ENCODE results near the gene MANEA.

The MANEA gene

GRCh38 chr6:95629551-95629950 lies 52.2 kb downstream of the MANEA start:
- no peak for TF ChIP-seq CTCF (IDR thresholded peaks at IDR 0.05; ENCODE audit: unreplicated experiment in 3 of 3)
- Mint-ChIP-seq H3K4me3 (no peak overlapping the region), H3K27ac (no peak overlapping the region), H3K9me3 (peaks cover 19% of the 10 kb centered on the region), H3K36me3 (ENCODE audit: low read depth) (no peaks in the 10 kb centered on the region), H3K27me3 (ENCODE audit: low read depth) (no peaks in the 10 kb centered on the region), H3K4me1 (no peaks in the 10 kb centered on the region)

- Mint-ChIP-seq H3K36me3 (ENCODE audit: low read depth) (no peaks in the 10 kb centered on the region), H3K9me3 (peaks cover 8% of the 10 kb centered on the region), H3K4me3 (no peak overlapping the region), H3K27ac (no peak overlapping the region), H3K27me3 (ENCODE audit: low read depth) (no peaks in the 10 kb centered on the region), H3K4me1 (no peaks in the 10 kb centered on the region)
- no peak for TF ChIP-seq CTCF (IDR thresholded peaks at IDR 0.05; ENCODE audit: unreplicated experiment in 3 of 3)
Measured at GRCh38 chr6:95636552-95637431, 59.5 kb downstream of the MANEA start.

DNA sequence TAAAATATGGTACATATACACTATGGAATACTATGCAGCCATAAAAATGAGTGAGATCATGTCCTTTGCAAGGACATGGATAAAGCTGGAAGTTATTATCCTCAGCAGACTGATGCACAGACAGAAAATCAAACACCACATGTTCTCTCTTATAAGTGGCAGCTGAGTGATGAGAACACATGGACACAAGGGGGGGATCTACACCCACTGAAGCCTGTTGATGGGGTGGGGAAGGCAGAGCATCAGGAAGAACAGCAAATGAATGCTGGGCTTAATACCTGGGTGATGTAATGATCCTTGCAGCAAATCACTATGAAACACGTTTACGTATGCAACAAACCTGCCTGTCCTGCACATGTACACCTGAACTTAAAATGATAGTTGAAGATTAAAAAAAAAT lies 71.3 kb downstream of the MANEA start:
- peaks cover 8% of the 10 kb centered on the region for H3K9me3 Mint-ChIP-seq
- no peak overlapping the region for H3K27ac Mint-ChIP-seq
- no peak for TF ChIP-seq CTCF (IDR thresholded peaks at IDR 0.05; ENCODE audit: unreplicated experiment in 3 of 3)
- no peaks in the 10 kb centered on the region for H3K4me1 Mint-ChIP-seq
- H3K27me3 Mint-ChIP-seq (ENCODE audit: low read depth): no peaks in the 10 kb centered on the region
- H3K36me3 Mint-ChIP-seq (ENCODE audit: low read depth): no peaks in the 10 kb centered on the region
- H3K4me3 Mint-ChIP-seq: no peak overlapping the region

GRCh38 chr6:95649451-95649850 lies 72.1 kb downstream of the MANEA start:
- Mint-ChIP-seq H3K9me3 (peaks cover 4% of the 10 kb centered on the region), H3K4me1 (no peaks in the 10 kb centered on the region), H3K36me3 (ENCODE audit: low read depth) (no peaks in the 10 kb centered on the region), H3K4me3 (no peak overlapping the region), H3K27ac (no peak overlapping the region), H3K27me3 (ENCODE audit: low read depth) (no peaks in the 10 kb centered on the region)
- TF ChIP-seq CTCF (IDR thresholded peaks at IDR 0.05; ENCODE audit: unreplicated experiment in 3 of 3): no peak

GRCh38 chr6:95654176-95654575 lies 76.8 kb downstream of the MANEA start:
- no peaks in the 10 kb centered on the region for H3K9me3 Mint-ChIP-seq
- no peaks in the 10 kb centered on the region for H3K36me3 Mint-ChIP-seq (ENCODE audit: low read depth)
- no peak overlapping the region for H3K4me3 Mint-ChIP-seq
- no peak for TF ChIP-seq CTCF (IDR thresholded peaks at IDR 0.05; ENCODE audit: unreplicated experiment in 3 of 3)
- H3K27me3 Mint-ChIP-seq (ENCODE audit: low read depth): no peaks in the 10 kb centered on the region
- H3K27ac Mint-ChIP-seq: no peak overlapping the region
- H3K4me1 Mint-ChIP-seq: peaks cover 6% of the 10 kb centered on the region

DNA sequence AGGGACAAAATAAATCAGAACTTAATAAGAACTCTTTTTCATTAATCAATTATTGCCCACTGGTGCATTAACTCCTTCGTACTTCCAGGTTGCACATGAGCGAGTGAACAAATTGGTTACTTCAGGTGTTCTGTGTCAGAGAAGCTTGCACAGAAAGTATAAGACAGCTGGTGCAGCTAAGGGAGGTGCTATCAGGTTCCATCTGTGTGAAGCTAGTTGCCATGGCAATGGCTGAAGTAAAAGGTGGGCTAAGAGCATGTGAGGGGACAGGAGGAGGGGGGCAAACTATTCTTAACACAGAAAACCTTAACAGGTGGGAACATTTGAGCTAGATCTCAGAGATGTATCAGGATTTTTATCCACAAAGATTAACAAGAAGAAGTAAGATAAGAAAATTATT lies 81.6 kb downstream of the MANEA start:
- no peak for TF ChIP-seq CTCF (IDR thresholded peaks at IDR 0.05; ENCODE audit: unreplicated experiment in 3 of 3)
- Mint-ChIP-seq H3K9me3 (no peaks in the 10 kb centered on the region), H3K27ac (no peak overlapping the region), H3K36me3 (ENCODE audit: low read depth) (no peaks in the 10 kb centered on the region), H3K4me1 (peaks cover 6% of the 10 kb centered on the region), H3K4me3 (no peak overlapping the region), H3K27me3 (ENCODE audit: low read depth) (no peaks in the 10 kb centered on the region)

Measured in nephron (organoid).